Measurements from ENCODE around the gene HBM. TPM values are rescaled to one million over a fixed set of nuclear protein-coding genes. Genes with fewer than 3 reads are reported as not detected.

HBM gene
- total and polyA plus RNA-seq, 2 experiments from 2014 or later = not detected

DNA sequence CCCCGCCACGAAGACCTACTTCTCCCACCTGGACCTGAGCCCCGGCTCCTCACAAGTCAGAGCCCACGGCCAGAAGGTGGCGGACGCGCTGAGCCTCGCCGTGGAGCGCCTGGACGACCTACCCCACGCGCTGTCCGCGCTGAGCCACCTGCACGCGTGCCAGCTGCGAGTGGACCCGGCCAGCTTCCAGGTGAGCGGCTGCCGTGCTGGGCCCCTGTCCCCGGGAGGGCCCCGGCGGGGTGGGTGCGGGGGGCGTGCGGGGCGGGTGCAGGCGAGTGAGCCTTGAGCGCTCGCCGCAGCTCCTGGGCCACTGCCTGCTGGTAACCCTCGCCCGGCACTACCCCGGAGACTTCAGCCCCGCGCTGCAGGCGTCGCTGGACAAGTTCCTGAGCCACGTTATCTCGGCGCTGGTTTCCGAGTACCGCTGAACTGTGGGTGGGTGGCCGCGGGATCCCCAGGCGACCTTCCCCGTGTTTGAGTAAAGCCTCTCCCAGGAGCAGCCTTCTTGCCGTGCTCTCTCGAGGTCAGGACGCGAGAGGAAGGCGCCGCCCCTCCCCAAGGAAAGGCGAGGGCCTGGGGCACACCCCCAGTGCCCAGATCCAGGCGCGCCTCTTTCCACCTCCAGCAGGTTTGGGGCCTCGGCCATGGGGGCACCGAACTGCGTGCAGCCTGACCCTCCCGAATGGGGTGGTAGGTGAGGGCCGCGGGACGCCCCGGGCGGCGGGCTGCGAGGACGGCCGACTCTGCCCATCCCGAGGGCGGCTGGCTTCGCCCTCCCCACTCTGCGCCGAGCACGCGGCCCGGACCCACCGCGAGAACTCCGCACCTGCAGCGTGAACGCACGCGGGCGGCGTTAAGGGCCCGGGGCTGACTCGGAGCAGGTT lies 15.1 kb downstream of the HBM start:
- no peak for TF ChIP-seq CTCF (IDR thresholded peaks at IDR 0.05; ENCODE audit: low read depth, low read length)
- Histone ChIP-seq H3K4me3 (peak overlapping the region; percentile 17), H3K4me1 (ENCODE audit: low read depth) (no peaks in the 10 kb centered on the region), H3K27ac (no peak overlapping the region), H3K36me3 (no peaks in the 10 kb centered on the region), H3K27me3 (peaks cover 38% of the 10 kb centered on the region), H3K9me3 (ENCODE audit: low read depth) (no peaks in the 10 kb centered on the region)
- DNase-seq (ENCODE audit: low read depth in 1 of 2, low spot score in 1 of 2) = peak; percentile 66 to 86

DNA sequence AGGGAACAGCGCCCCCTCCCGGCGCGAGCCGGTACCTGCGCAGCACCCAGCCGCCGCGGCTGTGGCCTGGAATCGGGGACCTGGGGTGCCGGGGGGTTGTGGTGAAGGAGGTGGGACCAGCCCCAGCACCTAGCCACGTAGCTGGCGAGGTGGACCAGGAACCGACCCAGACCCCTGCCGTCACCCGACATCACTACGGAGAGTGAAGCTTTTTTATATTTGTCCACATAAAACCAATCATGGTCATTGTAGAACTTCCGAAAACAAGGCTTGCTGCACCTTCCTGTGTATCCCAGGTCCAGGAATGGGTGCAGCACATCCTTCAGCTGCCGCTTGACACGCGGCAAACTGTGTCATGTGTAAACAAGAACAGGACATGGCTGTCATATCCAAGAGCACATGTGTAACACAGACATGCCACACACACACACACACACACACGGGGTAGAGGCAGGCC lies 15.8 kb downstream of the HBM start:
- H3K36me3 ChIP-seq = no peaks in the 10 kb centered on the region
- no peak overlapping the region for H3K4me3 ChIP-seq
- no peak overlapping the region for H3K27ac ChIP-seq
- TF ChIP-seq CTCF (IDR thresholded peaks at IDR 0.05; ENCODE audit: low read depth, low read length) = peak; percentile 90
- no peaks in the 10 kb centered on the region for H3K4me1 ChIP-seq (ENCODE audit: low read depth)
- DNase-seq (ENCODE audit: low read depth in 1 of 2, low spot score in 1 of 2) = peak in 1 of 2 donors; percentile 24
- no peaks in the 10 kb centered on the region for H3K9me3 ChIP-seq (ENCODE audit: low read depth)
- peaks cover 33% of the 10 kb centered on the region for H3K27me3 ChIP-seq

- DNase-seq (ENCODE audit: low read depth in 1 of 2, low spot score in 1 of 2) = no peak
- no peak for TF ChIP-seq CTCF (IDR thresholded peaks at IDR 0.05; ENCODE audit: low read depth, low read length)
- Histone ChIP-seq H3K4me3 (no peak overlapping the region), H3K27ac (no peak overlapping the region), H3K9me3 (ENCODE audit: low read depth) (no peaks in the 10 kb centered on the region), H3K4me1 (ENCODE audit: low read depth) (no peaks in the 10 kb centered on the region), H3K27me3 (peaks cover 21% of the 10 kb centered on the region), H3K36me3 (peaks cover 8% of the 10 kb centered on the region)
These were observed 17.2 kb downstream of the HBM start for GRCh38 chr16:183005-183404.

DNA sequence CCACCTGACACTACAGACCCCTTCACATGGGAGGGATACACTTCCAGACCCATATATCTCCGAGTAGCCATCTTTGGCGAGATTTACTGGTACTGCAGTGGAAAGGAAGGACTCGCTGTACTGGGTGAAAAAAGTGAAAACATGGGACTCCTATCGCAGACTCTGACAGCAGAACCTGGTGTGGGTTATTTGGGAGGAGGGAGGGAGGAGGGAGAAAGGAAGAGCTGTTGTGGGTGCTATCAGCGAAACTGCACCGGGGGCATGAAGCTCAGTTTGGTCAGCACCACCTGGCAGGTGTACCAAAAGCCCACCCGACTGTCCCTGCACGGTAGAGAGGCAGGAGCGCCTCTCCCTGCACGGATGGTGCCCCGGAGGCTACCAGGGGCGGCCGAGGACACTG lies 19.4 kb downstream of the HBM start:
- H3K4me3 ChIP-seq = no peak overlapping the region
- peaks cover 21% of the 10 kb centered on the region for H3K36me3 ChIP-seq
- DNase-seq (ENCODE audit: low read depth in 1 of 2, low spot score in 1 of 2) = no peak
- H3K9me3 ChIP-seq (ENCODE audit: low read depth) = no peaks in the 10 kb centered on the region
- no peaks in the 10 kb centered on the region for H3K4me1 ChIP-seq (ENCODE audit: low read depth)
- no peak for TF ChIP-seq CTCF (IDR thresholded peaks at IDR 0.05; ENCODE audit: low read depth, low read length)
- no peak overlapping the region for H3K27ac ChIP-seq
- no peaks in the 10 kb centered on the region for H3K27me3 ChIP-seq

DNA sequence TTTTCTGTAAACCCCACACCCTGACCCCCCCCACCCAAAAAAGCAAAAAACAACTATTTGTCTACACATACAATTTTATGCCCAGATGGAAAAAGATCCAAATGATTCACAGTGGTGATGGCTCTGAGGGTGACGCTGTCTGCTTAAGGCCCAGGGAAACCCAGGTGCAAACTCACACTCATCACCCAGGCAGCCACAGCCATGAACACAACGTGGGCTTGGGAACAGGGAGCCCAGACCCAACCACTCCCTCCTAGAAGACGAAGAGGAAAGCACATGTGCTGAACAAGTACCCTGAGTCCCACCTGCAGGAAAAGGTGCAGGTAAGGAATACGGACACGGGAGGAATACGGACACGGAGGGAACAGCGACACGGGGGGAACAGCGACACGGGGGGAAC lies 19.9 kb downstream of the HBM start:
- Histone ChIP-seq H3K27ac (no peak overlapping the region), H3K36me3 (peaks cover 26% of the 10 kb centered on the region), H3K4me3 (no peak overlapping the region), H3K4me1 (ENCODE audit: low read depth) (no peaks in the 10 kb centered on the region), H3K9me3 (ENCODE audit: low read depth) (no peaks in the 10 kb centered on the region), H3K27me3 (no peaks in the 10 kb centered on the region)
- TF ChIP-seq CTCF (IDR thresholded peaks at IDR 0.05; ENCODE audit: low read depth, low read length) = no peak
- no peak for DNase-seq (ENCODE audit: low read depth in 1 of 2, low spot score in 1 of 2)

Data from cardiac muscle cell (in vitro differentiated cells and primary cell).